Mammary epithelial cell (primary cell): ENCODE results near the gene HOXB4.

ENCODE experiments used
- CTCF ChIP-seq, 2 donors: IDR thresholded peaks in 1 of 2; conservative IDR thresholded peaks in 1 of 2; 2 replicates each; pipeline ENCODE4 v1.5.1; 2011 to 2012; ENCODE audit warnings: inconsistent platforms in 2 of 2, low read length in 2 of 2, mild to moderate bottlenecking in 2 of 2, control low read depth in 1 of 2, low read depth in 1 of 2; ENCODE audit not compliant: insufficient read depth in 1 of 2; ENCODE audit errors: extremely low read depth in 1 of 2
- EZH2 ChIP-seq: IDR thresholded peaks from 2 replicates; pipeline ENCODE4 v1.6.1; 2012; ENCODE audit warnings: low read length, inconsistent platforms, borderline replicate concordance

GRCh38 chr17:48549914-48550501 is 28.1 kb downstream of the HOXB4 start:
- TF ChIP-seq EZH2 (no peak), CTCF (conservative IDR thresholded peaks at IDR 0.05 in 1 of 2, IDR thresholded peaks at IDR 0.05 in 1 of 2; ENCODE audit: extremely low read depth in 1 of 2, insufficient read depth in 1 of 2, low read depth in 1 of 2, low read length in 2 of 2) (no peak)
